H9 (cell line): ENCODE measurements around the gene APCDD1. TPM values are rescaled to one million over a fixed set of nuclear protein-coding genes. Genes with fewer than 3 reads are reported as not detected.

Experiments
- DNase-seq: peaks from one replicate; pipeline ENCODE4 v3.0.0-alpha.2; 2017
- H2AFZ ChIP-seq: one replicate; pipeline ENCODE4 v1.6.1; 2013; ENCODE audit warnings: mild to moderate bottlenecking, low read length, control low read depth, moderate library complexity
- H2AK5ac ChIP-seq: 2 replicates; pipeline ENCODE4 v1.6.1; 2013; ENCODE audit warnings: low read length, control low read depth, mixed read lengths; ENCODE audit not compliant: insufficient read length
- H2BK120ac ChIP-seq: one replicate; pipeline ENCODE4 v1.6.1; 2013; ENCODE audit warnings: low read depth, mild to moderate bottlenecking, low read length, control low read depth, inconsistent platforms; ENCODE audit not compliant: poor library complexity, severe bottlenecking
- H2BK12ac ChIP-seq: 2 replicates; pipeline ENCODE4 v1.6.1; 2013; ENCODE audit warnings: low read length, control low read depth, mixed read lengths, low read depth; ENCODE audit not compliant: insufficient read length
- H2BK15ac ChIP-seq: 2 replicates; pipeline ENCODE4 v1.6.1; 2013; ENCODE audit warnings: low read depth, low read length, control low read depth
- H2BK20ac ChIP-seq: one replicate; pipeline ENCODE4 v1.6.1; 2013; ENCODE audit warnings: low read depth, mild to moderate bottlenecking, low read length, control low read depth, inconsistent platforms; ENCODE audit not compliant: poor library complexity, severe bottlenecking
- H2BK5ac ChIP-seq: 2 replicates; pipeline ENCODE4 v1.6.1; 2013; ENCODE audit warnings: low read length, control low read depth, mixed read lengths; ENCODE audit not compliant: insufficient read length
- H3K14ac ChIP-seq: 2 replicates; pipeline ENCODE4 v1.6.1; 2013; ENCODE audit warnings: low read length, control low read depth; ENCODE audit not compliant: insufficient read depth
- H3K18ac ChIP-seq: 2 replicates; pipeline ENCODE4 v1.6.1; 2013; ENCODE audit warnings: low read depth, mild to moderate bottlenecking, mixed read lengths, low read length, control low read depth; ENCODE audit not compliant: insufficient read length
- H3K23ac ChIP-seq: 2 replicates; pipeline ENCODE4 v1.6.1; 2013; ENCODE audit warnings: low read length, control low read depth, mixed read lengths, low read depth; ENCODE audit not compliant: insufficient read length
- H3K23me2 ChIP-seq: 2 replicates; pipeline ENCODE4 v1.6.1; 2013; ENCODE audit warnings: low read depth, mild to moderate bottlenecking, mixed read lengths, low read length, control low read depth; ENCODE audit not compliant: insufficient read length, poor library complexity, severe bottlenecking
- H3K27ac ChIP-seq: 2 replicates; pipeline ENCODE4 v1.5.1; 2013; ENCODE audit warnings: low read length, control low read depth, mixed read lengths, low read depth; ENCODE audit not compliant: insufficient read length
- H3K27me3 ChIP-seq: 2 replicates; pipeline ENCODE4 v1.6.1; 2013; ENCODE audit warnings: low read length, control low read depth, inconsistent platforms; ENCODE audit not compliant: insufficient read depth
- H3K4ac ChIP-seq: 2 replicates; pipeline ENCODE4 v1.6.1; 2013; ENCODE audit warnings: low read depth, mild to moderate bottlenecking, control low read depth, inconsistent platforms, low read length, moderate library complexity
- H3K4me1 ChIP-seq: 2 replicates; pipeline ENCODE4 v1.6.1; 2013; ENCODE audit warnings: low read length, control low read depth, inconsistent platforms; ENCODE audit not compliant: insufficient read depth
- H3K4me2 ChIP-seq: 2 replicates; pipeline ENCODE4 v1.6.1; 2013; ENCODE audit warnings: low read length, control low read depth, mixed read lengths; ENCODE audit not compliant: insufficient read length, insufficient read depth
- H3K56ac ChIP-seq: 2 replicates; pipeline ENCODE4 v1.6.1; 2013; ENCODE audit warnings: low read depth, mild to moderate bottlenecking, mixed read lengths, low read length, control low read depth; ENCODE audit not compliant: insufficient read length
- H3K79me1 ChIP-seq: 2 replicates; pipeline ENCODE4 v1.6.1; 2013; ENCODE audit warnings: low read depth, mild to moderate bottlenecking, moderate library complexity, low read length, control low read depth, inconsistent platforms; ENCODE audit not compliant: insufficient read depth, poor library complexity, severe bottlenecking
- H3K79me2 ChIP-seq: 2 replicates; pipeline ENCODE4 v1.6.1; 2013; ENCODE audit warnings: low read length, control low read depth, inconsistent platforms; ENCODE audit not compliant: insufficient read depth
- H3K9ac ChIP-seq: 2 replicates; pipeline ENCODE4 v1.6.1; 2013; ENCODE audit warnings: low read length, control low read depth, mixed read lengths; ENCODE audit not compliant: insufficient read length; ENCODE audit errors: extremely low read depth
- H3K9me3 ChIP-seq: one replicate; pipeline ENCODE4 v1.6.1; 2013; ENCODE audit warnings: low read depth, low read length, inconsistent platforms; ENCODE audit not compliant: control insufficient read depth
- H3T11ph ChIP-seq: one replicate; pipeline ENCODE4 v1.6.1; 2013; ENCODE audit warnings: mild to moderate bottlenecking, low read length, control low read depth, inconsistent platforms
- H4K20me1 ChIP-seq: one replicate; pipeline ENCODE4 v1.6.1; 2013; ENCODE audit not compliant: control insufficient read depth, insufficient read length, insufficient read depth
- H4K5ac ChIP-seq: 2 replicates; pipeline ENCODE4 v1.6.1; 2013; ENCODE audit warnings: low read depth, mild to moderate bottlenecking, mixed read lengths, low read length, control low read depth; ENCODE audit not compliant: insufficient read length
- H4K8ac ChIP-seq: replicated peaks from 2 replicates; pipeline ENCODE4 v1.6.1; 2013; ENCODE audit warnings: low read length, control low read depth, mixed read lengths, low read depth; ENCODE audit not compliant: insufficient read length
- H4K91ac ChIP-seq: 2 replicates; pipeline ENCODE4 v1.6.1; 2013; ENCODE audit warnings: low read depth, mild to moderate bottlenecking, moderate library complexity, mixed read lengths, low read length, control low read depth; ENCODE audit not compliant: insufficient read length
- H3K27ac Mint-ChIP-seq, 3 experiments: 2 replicates in 2 of 3; 3 replicates in 1 of 3; pipeline ENCODE4 v1.8.0; 2020 to 2021; ENCODE audit warnings: mixed read lengths in 3 of 3, mild to moderate bottlenecking in 1 of 3, moderate library complexity in 1 of 3
- H3K27me3 Mint-ChIP-seq: 2 replicates; pipeline ENCODE4 v1.8.0; 2021; ENCODE audit warnings: low read depth, mild to moderate bottlenecking, moderate library complexity, mixed read lengths
- H3K36me3 Mint-ChIP-seq, 3 experiments: 2 replicates in 2 of 3; 3 replicates in 1 of 3; pipeline ENCODE4 v1.8.0; 2020 to 2021; ENCODE audit warnings: low read depth in 3 of 3, mixed read lengths in 3 of 3; ENCODE audit not compliant: insufficient read depth in 1 of 3
- H3K4me1 Mint-ChIP-seq, 2 experiments: 2 replicates each; pipeline ENCODE4 v1.8.0; 2020; ENCODE audit warnings: mixed read lengths in 2 of 2
- H3K4me3 Mint-ChIP-seq, 2 experiments: 2 replicates in 1 of 2; 3 replicates in 1 of 2; pipeline ENCODE4 v1.8.0; 2020 to 2021; ENCODE audit warnings: mild to moderate bottlenecking in 2 of 2, mixed read lengths in 2 of 2, moderate library complexity in 1 of 2
- H3K9me3 Mint-ChIP-seq, 2 experiments: 2 replicates in 1 of 2; 3 replicates in 1 of 2; pipeline ENCODE4 v1.8.0; 2020; ENCODE audit warnings: mild to moderate bottlenecking in 2 of 2, mixed read lengths in 2 of 2, moderate library complexity in 1 of 2
- CTCF ChIP-seq: fragments of 200-600 bp; sonication (generic); conservative IDR thresholded peaks from 3 replicates; pipeline ENCODE4 v1.8.0; 2021; ENCODE audit warnings: antibody characterized with exemption, mild to moderate bottlenecking
- WGBS: extraction: QIAGEN DNeasy Blood & Tissue Kit; methylation state at CpG from one replicate; pipeline ENCODE4 v1.1.7; 2013; ENCODE audit warnings: missing lambda C conversion rate, low lambda C conversion rate, mixed read lengths; ENCODE audit not compliant: insufficient read length; ENCODE audit errors: extremely low coverage; 5-methylcytosine and 5-hydroxymethylcytosine counted together
- total RNA-seq: library from RNA; stranded (reverse); gene quantifications from 2 replicates; pipeline ENCODE4 v1.2.1, GENCODE V29; 2021

The APCDD1 gene
- total RNA-seq, 1 experiment from 2014 or later, result 1.8 TPM

DNA sequence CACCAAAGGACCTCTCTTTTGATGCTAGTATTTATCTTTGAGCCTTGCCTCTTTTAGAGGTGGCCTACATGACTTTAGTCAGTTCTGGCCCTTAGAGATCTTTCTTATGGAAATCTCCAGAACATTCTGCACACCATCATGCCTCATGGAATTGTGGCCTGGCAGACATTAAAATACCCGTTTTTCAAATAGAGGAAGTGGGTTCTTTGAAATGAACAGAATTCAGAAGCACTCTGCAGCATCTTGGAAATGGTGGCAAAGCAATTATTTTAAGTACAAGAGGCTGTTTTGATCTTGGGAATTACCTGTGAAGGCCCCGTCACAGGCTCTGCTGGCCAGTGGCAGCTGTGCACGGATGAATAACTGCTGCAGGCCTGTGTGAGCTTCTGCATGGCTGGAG, 40.7 kb upstream of the APCDD1 start:
- no peak overlapping the region for H4K8ac ChIP-seq
- H3K4me1 ChIP-seq, result no peaks in the 10 kb centered on the region; the same call in 1 of the 2 replicates
- no peak overlapping the region for H4K91ac ChIP-seq
- Mint-ChIP-seq H3K27ac (no peak overlapping the region), H3K9me3 (no peaks in the 10 kb centered on the region), H3K36me3 (no peaks in the 10 kb centered on the region), H3K4me1 (peaks cover 8 to 13% of the 10 kb centered on the region in 2 experiments), H3K27me3 (no peaks in the 10 kb centered on the region; the same call in 1 of the 2 replicates), H3K4me3 (no peak overlapping the region)
- H3K27ac ChIP-seq, result no peak overlapping the region
- WGBS, result no CpG with 5 or more reads among the region's 3 CpGs
- no peak overlapping the region for H2BK120ac ChIP-seq
- H3K9me3 ChIP-seq, result no peaks in the 10 kb centered on the region
- H3T11ph ChIP-seq, result no peak overlapping the region
- no peak overlapping the region for H2BK20ac ChIP-seq
- H3K79me1 ChIP-seq, result no peaks in the 10 kb centered on the region
- TF ChIP-seq CTCF, result no peak
- H3K18ac ChIP-seq, result no peak overlapping the region
- H4K5ac ChIP-seq, result no peak overlapping the region
- H3K14ac ChIP-seq, result no peak overlapping the region
- no peak overlapping the region for H2AFZ ChIP-seq
- no peak overlapping the region for H2BK12ac ChIP-seq
- no peaks in the 10 kb centered on the region for H3K79me2 ChIP-seq
- H4K20me1 ChIP-seq, result no peaks in the 10 kb centered on the region
- no peak overlapping the region for H3K4me2 ChIP-seq
- no peak overlapping the region for H3K23ac ChIP-seq
- no peak overlapping the region for H2BK15ac ChIP-seq
- H2BK5ac ChIP-seq, result no peak overlapping the region
- no peaks in the 10 kb centered on the region for H3K27me3 ChIP-seq
- H3K9ac ChIP-seq, result no peak overlapping the region
- no peak for DNase-seq
- H3K56ac ChIP-seq, result no peak overlapping the region
- no peak overlapping the region for H3K4ac ChIP-seq
- H3K23me2 ChIP-seq, result no peaks in the 10 kb centered on the region
- H2AK5ac ChIP-seq, result no peak overlapping the region
